SK-N-SH treated with all-trans-retinoic acid at 6 μM for 48 hours (cell line): ENCODE results near the gene TTC38.
A peak's percentile ranks its signal among the peaks of the same experiment; 100 is the strongest.

Experiments
- ATAC-seq: fragments of 200-7000 bp; cut with Tn5 transposase; 3 replicates; pipeline ENCODE4 v1.9.1; 2020; ENCODE audit warnings: mild to moderate bottlenecking, moderate library complexity
- ARNTL ChIP-seq: fragments of 450-650 bp; formaldehyde crosslinking; IDR thresholded peaks from 2 replicates; pipeline ENCODE4 v1.5.0; 2020; ENCODE audit warnings: low read depth, mild to moderate bottlenecking, moderate library complexity, borderline replicate concordance
- BACH2 ChIP-seq: fragments of 250-450 bp; sonication (Bioruptor Pico); IDR thresholded peaks from 2 replicates; pipeline ENCODE4 v1.9.0; 2021; ENCODE audit warnings: mild to moderate bottlenecking, borderline replicate concordance
- CSDC2 ChIP-seq: fragments of 250-450 bp; sonication (Bioruptor Pico); IDR thresholded peaks from 2 replicates; pipeline ENCODE4 v1.5.0; 2020; ENCODE audit warnings: mild to moderate bottlenecking, moderate library complexity
- ESRRG ChIP-seq: fragments of 250-450 bp; sonication (Bioruptor Pico); IDR thresholded peaks from 2 replicates; pipeline ENCODE4 v1.6.1; 2021; ENCODE audit warnings: mild to moderate bottlenecking
- GLIS3 ChIP-seq: fragments of 250-450 bp; sonication (Bioruptor Pico); IDR thresholded peaks from 2 replicates; pipeline ENCODE4 v1.5.0; 2020; ENCODE audit warnings: mild to moderate bottlenecking, moderate library complexity
- ISL1 ChIP-seq: fragments of 250-450 bp; sonication (Bioruptor Pico); IDR thresholded peaks from 2 replicates; pipeline ENCODE4 v2.1.2; 2022; ENCODE audit warnings: mild to moderate bottlenecking, moderate library complexity
- PPARA ChIP-seq: fragments of 250-450 bp; sonication (Bioruptor Pico); IDR thresholded peaks from 2 replicates; pipeline ENCODE4 v1.5.0; 2020; ENCODE audit warnings: mild to moderate bottlenecking, borderline replicate concordance
- RARB ChIP-seq: fragments of 250-450 bp; sonication (Bioruptor Pico); IDR thresholded peaks from 2 replicates; pipeline ENCODE4 v1.8.0; 2021; ENCODE audit warnings: mild to moderate bottlenecking, moderate library complexity
- TOX ChIP-seq: fragments of 250-450 bp; sonication (Bioruptor Pico); IDR thresholded peaks from 2 replicates; pipeline ENCODE4 v1.8.0; 2021; ENCODE audit warnings: mild to moderate bottlenecking, moderate library complexity, borderline replicate concordance
- ZC3H10 ChIP-seq: fragments of 250-450 bp; sonication (Bioruptor Pico); IDR thresholded peaks from 2 replicates; pipeline ENCODE4 v1.5.1; 2021; ENCODE audit warnings: mild to moderate bottlenecking, moderate library complexity
- ZFP3 ChIP-seq: fragments of 250-450 bp; sonication (Bioruptor Pico); IDR thresholded peaks from 2 replicates; pipeline ENCODE4 v1.5.0; 2020; ENCODE audit warnings: mild to moderate bottlenecking, moderate library complexity
- ZFP30 ChIP-seq: fragments of 450-650 bp; formaldehyde crosslinking; IDR thresholded peaks from 2 replicates; pipeline ENCODE4 v1.5.0; 2022; ENCODE audit warnings: mild to moderate bottlenecking, moderate library complexity
- ZNF565 ChIP-seq: fragments of 450-650 bp; formaldehyde crosslinking; conservative IDR thresholded peaks from 2 replicates; pipeline ENCODE4 v1.5.0; 2020; ENCODE audit warnings: low read depth, mild to moderate bottlenecking, moderate library complexity
- ZNF70 ChIP-seq: fragments of 450-650 bp; formaldehyde crosslinking; IDR thresholded peaks from 2 replicates; pipeline ENCODE4 v1.5.0; 2020; ENCODE audit warnings: mild to moderate bottlenecking, moderate library complexity
- ZNF8 ChIP-seq: fragments of 450-650 bp; formaldehyde crosslinking; IDR thresholded peaks from 2 replicates; pipeline ENCODE4 v1.5.0; 2020; ENCODE audit warnings: mild to moderate bottlenecking, moderate library complexity
- TF ChIP-seq, protein P1 (sequence below): fragments of 250-450 bp; sonication (Bioruptor Pico); IDR thresholded peaks from 2 replicates; pipeline ENCODE4 v1.5.1; 2021; ENCODE audit warnings: mild to moderate bottlenecking, moderate library complexity
- TF ChIP-seq, protein P2 (sequence below): fragments of 250-450 bp; sonication (Bioruptor Pico); IDR thresholded peaks from 2 replicates; pipeline ENCODE4 v1.8.0; 2021; ENCODE audit warnings: low read depth, mild to moderate bottlenecking, moderate library complexity, borderline replicate concordance
- TF ChIP-seq, protein P3 (sequence below): fragments of 250-450 bp; sonication (Bioruptor Pico); IDR thresholded peaks from 2 replicates; pipeline ENCODE4 v1.5.0; 2020; ENCODE audit warnings: mild to moderate bottlenecking, moderate library complexity
- TF ChIP-seq, protein P4 (sequence below): fragments of 250-450 bp; sonication (Bioruptor Pico); IDR thresholded peaks from 2 replicates; pipeline ENCODE4 v1.5.1; 2020; ENCODE audit warnings: low read depth, mild to moderate bottlenecking, moderate library complexity
- TF ChIP-seq, protein P5 (sequence below): fragments of 250-450 bp; sonication (Bioruptor Pico); IDR thresholded peaks from 2 replicates; pipeline ENCODE4 v1.8.0; 2020; ENCODE audit warnings: mild to moderate bottlenecking, moderate library complexity, borderline replicate concordance

TTC38 gene

GRCh38 chr22:46303347-46303965 is 35.6 kb downstream of the TTC38 start:
- TF ChIP-seq ARNTL (CRISPR knock-in tag): no peak
- no peak for TF ChIP-seq TOX
- no peak for TF ChIP-seq ISL1 (CRISPR knock-in tag)
- TF ChIP-seq ZNF565 (CRISPR knock-in tag): no peak
- no peak for TF ChIP-seq ZFP3 (CRISPR knock-in tag)
- TF ChIP-seq, protein P1, sequence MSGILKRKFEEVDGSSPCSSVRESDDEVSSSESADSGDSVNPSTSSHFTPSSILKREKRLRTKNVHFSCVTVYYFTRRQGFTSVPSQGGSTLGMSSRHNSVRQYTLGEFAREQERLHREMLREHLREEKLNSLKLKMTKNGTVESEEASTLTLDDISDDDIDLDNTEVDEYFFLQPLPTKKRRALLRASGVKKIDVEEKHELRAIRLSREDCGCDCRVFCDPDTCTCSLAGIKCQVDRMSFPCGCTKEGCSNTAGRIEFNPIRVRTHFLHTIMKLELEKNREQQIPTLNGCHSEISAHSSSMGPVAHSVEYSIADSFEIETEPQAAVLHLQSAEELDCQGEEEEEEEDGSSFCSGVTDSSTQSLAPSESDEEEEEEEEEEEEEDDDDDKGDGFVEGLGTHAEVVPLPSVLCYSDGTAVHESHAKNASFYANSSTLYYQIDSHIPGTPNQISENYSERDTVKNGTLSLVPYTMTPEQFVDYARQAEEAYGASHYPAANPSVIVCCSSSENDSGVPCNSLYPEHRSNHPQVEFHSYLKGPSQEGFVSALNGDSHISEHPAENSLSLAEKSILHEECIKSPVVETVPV (CRISPR knock-in tag): no peak
- TF ChIP-seq CSDC2 (CRISPR knock-in tag): no peak
- TF ChIP-seq, protein P2, sequence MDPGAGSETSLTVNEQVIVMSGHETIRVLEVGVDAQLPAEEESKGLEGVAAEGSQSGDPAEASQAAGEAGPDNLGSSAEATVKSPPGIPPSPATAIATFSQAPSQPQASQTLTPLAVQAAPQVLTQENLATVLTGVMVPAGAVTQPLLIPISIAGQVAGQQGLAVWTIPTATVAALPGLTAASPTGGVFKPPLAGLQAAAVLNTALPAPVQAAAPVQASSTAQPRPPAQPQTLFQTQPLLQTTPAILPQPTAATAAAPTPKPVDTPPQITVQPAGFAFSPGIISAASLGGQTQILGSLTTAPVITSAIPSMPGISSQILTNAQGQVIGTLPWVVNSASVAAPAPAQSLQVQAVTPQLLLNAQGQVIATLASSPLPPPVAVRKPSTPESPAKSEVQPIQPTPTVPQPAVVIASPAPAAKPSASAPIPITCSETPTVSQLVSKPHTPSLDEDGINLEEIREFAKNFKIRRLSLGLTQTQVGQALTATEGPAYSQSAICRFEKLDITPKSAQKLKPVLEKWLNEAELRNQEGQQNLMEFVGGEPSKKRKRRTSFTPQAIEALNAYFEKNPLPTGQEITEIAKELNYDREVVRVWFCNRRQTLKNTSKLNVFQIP: no peak
- no peak for TF ChIP-seq RARB (CRISPR knock-in tag)
- TF ChIP-seq, protein P3, sequence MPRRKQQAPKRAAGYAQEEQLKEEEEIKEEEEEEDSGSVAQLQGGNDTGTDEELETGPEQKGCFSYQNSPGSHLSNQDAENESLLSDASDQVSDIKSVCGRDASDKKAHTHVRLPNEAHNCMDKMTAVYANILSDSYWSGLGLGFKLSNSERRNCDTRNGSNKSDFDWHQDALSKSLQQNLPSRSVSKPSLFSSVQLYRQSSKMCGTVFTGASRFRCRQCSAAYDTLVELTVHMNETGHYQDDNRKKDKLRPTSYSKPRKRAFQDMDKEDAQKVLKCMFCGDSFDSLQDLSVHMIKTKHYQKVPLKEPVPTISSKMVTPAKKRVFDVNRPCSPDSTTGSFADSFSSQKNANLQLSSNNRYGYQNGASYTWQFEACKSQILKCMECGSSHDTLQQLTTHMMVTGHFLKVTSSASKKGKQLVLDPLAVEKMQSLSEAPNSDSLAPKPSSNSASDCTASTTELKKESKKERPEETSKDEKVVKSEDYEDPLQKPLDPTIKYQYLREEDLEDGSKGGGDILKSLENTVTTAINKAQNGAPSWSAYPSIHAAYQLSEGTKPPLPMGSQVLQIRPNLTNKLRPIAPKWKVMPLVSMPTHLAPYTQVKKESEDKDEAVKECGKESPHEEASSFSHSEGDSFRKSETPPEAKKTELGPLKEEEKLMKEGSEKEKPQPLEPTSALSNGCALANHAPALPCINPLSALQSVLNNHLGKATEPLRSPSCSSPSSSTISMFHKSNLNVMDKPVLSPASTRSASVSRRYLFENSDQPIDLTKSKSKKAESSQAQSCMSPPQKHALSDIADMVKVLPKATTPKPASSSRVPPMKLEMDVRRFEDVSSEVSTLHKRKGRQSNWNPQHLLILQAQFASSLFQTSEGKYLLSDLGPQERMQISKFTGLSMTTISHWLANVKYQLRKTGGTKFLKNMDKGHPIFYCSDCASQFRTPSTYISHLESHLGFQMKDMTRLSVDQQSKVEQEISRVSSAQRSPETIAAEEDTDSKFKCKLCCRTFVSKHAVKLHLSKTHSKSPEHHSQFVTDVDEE (CRISPR knock-in tag): no peak
- TF ChIP-seq, protein P4, sequence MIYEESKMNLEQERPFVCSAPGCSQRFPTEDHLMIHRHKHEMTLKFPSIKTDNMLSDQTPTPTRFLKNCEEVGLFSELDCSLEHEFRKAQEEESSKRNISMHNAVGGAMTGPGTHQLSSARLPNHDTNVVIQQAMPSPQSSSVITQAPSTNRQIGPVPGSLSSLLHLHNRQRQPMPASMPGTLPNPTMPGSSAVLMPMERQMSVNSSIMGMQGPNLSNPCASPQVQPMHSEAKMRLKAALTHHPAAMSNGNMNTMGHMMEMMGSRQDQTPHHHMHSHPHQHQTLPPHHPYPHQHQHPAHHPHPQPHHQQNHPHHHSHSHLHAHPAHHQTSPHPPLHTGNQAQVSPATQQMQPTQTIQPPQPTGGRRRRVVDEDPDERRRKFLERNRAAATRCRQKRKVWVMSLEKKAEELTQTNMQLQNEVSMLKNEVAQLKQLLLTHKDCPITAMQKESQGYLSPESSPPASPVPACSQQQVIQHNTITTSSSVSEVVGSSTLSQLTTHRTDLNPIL (CRISPR knock-in tag): no peak
- no peak for TF ChIP-seq BACH2 (CRISPR knock-in tag)
- no peak for TF ChIP-seq PPARA (CRISPR knock-in tag)
- no peak for TF ChIP-seq ZC3H10 (CRISPR knock-in tag)
- ATAC-seq: peak; percentile 76

DNA sequence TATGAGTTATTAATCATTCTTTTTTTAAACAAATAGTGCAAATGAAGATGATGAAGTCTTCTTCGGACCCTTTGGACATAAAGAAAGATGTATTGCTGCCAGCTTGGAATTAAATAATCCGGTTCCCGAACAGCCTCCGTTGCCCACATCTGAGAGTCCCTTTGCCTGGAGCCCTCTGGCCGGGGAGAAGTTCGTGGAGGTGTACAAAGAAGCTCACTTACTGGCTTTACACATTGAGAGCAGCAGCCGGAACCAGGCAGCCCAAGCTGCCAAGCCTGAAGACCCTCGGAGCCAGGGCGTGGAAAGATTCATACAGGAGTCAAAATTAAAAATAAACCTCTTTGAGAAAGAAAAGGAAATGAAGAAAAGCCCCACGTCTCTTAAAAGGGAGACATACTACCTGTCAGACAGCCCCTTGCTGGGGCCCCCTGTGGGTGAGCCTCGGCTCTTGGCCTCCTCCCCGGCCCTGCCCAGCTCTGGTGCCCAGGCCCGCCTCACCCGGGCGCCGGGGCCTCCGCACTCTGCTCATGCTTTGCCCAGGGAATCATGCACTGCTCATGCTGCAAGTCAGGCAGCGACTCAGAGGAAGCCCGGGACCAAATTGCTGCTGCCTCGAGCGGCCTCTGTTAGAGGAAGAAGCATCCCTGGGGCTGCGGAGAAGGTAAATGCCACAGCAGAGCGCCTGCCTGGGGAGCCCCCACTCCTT is 40.6 kb downstream of the TTC38 start:
- TF ChIP-seq BACH2 (CRISPR knock-in tag): no peak
- TF ChIP-seq PPARA (CRISPR knock-in tag): no peak
- no peak for TF ChIP-seq GLIS3 (CRISPR knock-in tag)
- no peak for ATAC-seq

- ATAC-seq: no peak
- TF ChIP-seq ZNF8 (CRISPR knock-in tag) (no peak), ESRRG (CRISPR knock-in tag) (no peak), ZFP30 (no peak), ZNF565 (CRISPR knock-in tag) (no peak), ZNF70 (CRISPR knock-in tag) (no peak), RARB (CRISPR knock-in tag) (no peak), ZFP3 (CRISPR knock-in tag) (no peak), ARNTL (CRISPR knock-in tag) (no peak)
- TF ChIP-seq, protein P5, sequence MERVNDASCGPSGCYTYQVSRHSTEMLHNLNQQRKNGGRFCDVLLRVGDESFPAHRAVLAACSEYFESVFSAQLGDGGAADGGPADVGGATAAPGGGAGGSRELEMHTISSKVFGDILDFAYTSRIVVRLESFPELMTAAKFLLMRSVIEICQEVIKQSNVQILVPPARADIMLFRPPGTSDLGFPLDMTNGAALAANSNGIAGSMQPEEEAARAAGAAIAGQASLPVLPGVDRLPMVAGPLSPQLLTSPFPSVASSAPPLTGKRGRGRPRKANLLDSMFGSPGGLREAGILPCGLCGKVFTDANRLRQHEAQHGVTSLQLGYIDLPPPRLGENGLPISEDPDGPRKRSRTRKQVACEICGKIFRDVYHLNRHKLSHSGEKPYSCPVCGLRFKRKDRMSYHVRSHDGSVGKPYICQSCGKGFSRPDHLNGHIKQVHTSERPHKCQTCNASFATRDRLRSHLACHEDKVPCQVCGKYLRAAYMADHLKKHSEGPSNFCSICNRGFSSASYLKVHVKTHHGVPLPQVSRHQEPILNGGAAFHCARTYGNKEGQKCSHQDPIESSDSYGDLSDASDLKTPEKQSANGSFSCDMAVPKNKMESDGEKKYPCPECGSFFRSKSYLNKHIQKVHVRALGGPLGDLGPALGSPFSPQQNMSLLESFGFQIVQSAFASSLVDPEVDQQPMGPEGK (CRISPR knock-in tag): no peak
- TF ChIP-seq, protein P2: no peak
- TF ChIP-seq, protein P3 (CRISPR knock-in tag): no peak
- TF ChIP-seq, protein P4 (CRISPR knock-in tag): no peak
These were observed 41.8 kb downstream of the TTC38 start for GRCh38 chr22:46309526-46310085.
